IPS-18c (cell line): ENCODE results near the gene UNC5B.
A peak's percentile ranks its signal among the peaks of the same experiment; 100 is the strongest.

Experiments used
- H3K4me3 ChIP-seq: 2 replicates; pipeline ENCODE4 v1.7.0; 2013; ENCODE audit warnings: low read depth, mild to moderate bottlenecking, low read length, moderate library complexity; ENCODE audit not compliant: insufficient read depth
- H3K9me3 ChIP-seq: one replicate; pipeline ENCODE4 v1.6.1; 2013; ENCODE audit warnings: mild to moderate bottlenecking, low read length, moderate library complexity; ENCODE audit not compliant: control insufficient read depth, insufficient read depth

The UNC5B gene

DNA sequence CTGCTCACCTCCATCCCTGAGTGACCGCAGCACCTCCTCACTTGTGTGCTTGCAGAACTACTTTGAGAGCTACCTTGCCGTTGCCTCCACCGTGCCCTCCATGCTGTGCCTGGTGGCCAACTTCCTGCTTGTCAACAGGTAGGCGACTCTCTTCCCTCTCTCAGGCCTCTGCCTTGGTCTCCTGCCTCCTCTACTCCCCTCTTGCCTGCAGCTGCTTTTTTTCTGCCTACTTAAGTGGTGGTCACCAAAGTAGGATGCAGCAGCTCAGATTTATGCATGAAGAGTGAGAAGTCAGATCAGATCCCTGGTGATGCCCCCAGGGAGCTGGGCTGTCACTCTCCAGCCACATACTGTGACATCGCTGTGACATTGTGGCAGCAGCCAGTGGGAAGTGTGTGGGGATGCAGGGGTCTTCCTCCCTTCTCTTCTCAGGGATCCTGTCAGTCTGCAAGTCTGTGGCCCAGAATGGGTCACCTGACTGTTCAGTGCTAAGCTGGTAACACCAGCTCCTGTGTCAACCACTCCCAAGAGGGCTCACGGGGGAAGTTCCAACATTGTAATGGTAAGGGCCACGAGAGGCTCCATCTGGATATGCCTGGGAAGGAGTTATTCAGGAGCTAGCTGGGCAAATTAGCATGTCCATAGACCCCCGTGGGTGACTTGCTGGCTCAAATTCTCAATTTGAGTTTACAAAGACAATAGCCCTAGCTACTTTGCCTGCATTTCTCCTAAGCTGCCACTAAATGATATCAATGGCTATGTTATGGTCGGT, 132.0 kb downstream of the UNC5B start:
- H3K4me3 ChIP-seq, result no peak overlapping the region

DNA sequence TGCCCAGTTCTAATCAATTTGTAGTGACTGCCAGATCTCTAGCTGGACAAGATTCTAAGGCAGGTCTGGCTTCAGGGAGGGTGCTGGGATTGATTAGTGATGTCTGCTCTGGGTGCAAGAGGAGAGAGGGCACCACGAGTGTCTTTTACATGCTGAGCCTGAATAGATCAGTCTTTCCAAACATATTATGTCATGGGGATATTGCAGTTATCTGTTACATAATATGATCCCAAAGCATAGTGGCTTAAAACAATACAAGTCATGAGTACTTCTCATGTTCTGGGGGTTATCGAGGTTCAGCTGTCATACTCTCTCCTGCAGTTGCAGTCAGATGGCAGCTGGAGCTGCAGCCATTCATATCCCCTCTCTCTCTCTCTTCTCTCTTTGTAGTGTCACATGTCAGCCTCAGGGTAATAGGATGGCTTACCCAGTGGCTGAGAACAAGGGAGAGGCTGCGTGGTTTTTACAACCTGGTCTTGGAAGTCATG, 132.7 kb downstream of the UNC5B start:
- Histone ChIP-seq H3K4me3 (no peak overlapping the region), H3K9me3 (no peaks in the 10 kb centered on the region)

More for the DNA sequence above, 132.0 kb downstream of the UNC5B start:
- no peaks in the 10 kb centered on the region for H3K9me3 ChIP-seq

DNA sequence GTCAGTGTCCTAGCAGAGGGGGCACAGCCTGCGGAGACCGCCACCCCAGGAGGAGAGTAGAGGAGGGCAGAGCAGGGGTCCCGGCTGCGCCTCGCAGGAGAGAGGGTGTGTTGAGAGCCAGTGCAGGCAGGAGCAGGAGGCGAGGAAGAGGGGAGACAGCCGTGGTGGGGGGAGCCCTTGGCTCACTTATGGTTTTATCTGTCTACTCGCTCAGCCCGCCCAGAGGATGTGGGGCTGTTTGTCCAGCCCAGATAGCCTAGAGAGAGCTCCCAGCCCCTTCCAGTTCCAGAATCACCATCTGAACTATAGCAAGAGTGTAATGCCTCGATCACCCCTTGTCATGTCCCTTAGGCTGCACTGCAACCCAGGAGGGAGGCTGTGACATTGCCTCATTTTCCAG, 133.3 kb downstream of the UNC5B start:
- Histone ChIP-seq H3K9me3 (no peaks in the 10 kb centered on the region), H3K4me3 (no peak overlapping the region)

DNA sequence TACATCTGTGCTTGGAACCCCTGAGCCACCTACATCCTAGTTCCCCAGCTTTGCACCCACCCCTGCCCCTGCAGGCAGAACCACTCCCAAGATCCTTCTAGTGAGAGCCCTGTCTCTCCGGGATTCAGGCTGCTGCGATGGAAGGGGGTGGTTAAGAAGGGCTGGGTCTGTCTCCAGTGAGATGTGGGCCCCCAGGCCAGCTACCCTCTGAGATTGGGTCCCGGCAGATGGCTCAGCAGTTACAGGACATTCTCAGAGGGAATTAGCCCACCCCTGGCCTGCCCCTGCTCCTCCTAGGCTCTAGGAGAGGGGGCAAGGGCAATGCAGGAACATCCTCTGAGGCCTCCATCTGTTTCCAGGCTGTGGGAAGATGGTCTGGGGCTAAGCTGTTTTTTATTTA, 134.4 kb downstream of the UNC5B start:
- H3K4me3 ChIP-seq, result no peak overlapping the region
- no peaks in the 10 kb centered on the region for H3K9me3 ChIP-seq

DNA sequence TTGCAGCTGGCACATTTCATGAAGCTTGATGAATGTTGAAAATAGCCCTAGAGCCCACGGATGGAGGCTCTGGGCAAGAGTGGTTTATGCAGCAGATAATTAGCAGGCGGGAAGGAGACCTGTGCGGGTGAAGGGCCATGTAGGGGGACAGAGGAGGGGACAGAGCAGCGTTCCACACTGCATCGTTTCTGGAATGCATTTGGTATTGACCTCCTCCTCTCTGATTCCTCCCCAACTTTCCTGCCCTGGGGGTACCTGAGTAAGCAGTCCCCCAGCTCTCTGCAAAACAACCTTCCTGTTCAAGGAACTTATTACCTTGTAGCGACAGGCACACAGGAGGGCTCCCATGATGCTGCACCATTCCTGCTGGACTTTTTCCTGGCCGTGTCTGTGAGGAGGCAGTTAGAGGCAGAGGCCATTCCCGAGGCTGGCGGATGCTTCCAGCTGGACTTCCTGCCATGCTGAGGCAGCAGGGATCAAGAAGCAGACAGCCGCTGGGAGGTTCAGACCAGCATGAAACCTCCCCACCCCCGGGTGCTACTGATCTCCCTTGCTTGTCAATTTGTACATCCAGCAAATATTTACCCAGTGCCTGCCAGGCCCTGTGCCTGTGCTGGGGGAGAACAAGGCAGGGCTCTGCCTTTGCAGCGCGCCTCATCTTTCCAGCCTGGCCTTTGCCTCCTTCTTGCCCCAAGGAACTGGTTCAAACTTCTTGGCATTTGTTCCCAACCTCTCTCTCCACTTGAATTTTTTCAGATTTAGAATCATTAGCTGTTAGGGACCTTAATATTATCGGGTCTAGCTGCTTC, 135.4 kb downstream of the UNC5B start:
- no peak overlapping the region for H3K4me3 ChIP-seq
- no peaks in the 10 kb centered on the region for H3K9me3 ChIP-seq

DNA sequence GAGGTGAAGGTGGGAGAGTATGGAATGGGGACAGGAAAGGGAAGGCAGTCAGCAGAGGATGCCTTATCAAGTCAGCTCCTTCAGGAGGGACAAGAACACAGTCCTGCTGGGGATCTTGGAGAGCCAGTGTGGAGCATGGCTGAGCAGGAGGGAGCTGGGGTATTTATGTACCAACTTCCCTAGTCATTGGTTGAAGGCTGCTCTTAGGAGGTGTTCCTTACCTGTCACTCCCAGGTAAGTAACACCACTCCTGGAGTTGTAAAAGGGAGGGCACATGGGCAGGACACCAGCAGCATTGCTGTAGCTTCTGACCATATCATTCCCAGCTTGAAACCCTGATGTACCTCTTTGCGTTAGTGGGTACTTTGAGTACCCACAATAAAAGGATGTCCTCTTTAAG, 136.5 kb downstream of the UNC5B start:
- H3K9me3 ChIP-seq, result no peaks in the 10 kb centered on the region
- peak overlapping the region; percentile 9; the same call in 1 of the 2 replicates for H3K4me3 ChIP-seq

DNA sequence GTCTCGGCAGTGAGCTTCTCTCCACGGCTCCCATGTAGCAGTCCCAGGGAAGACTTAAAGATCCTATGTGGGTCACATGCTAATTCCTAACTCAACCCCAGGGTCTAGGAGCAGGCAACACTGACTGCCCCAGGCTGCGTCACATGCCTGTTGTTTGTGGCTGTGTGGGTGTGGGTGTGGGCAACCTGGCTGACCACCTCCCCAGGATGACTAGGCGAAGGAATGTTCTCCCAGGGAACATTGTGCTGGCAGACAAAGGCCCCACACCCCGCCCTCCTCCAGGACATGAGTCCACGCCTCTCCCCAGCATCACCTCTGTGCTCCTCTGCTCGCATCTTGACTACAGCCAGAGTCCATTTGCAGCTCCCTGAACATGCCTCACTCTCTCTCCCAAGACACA, 137.0 kb downstream of the UNC5B start:
- H3K9me3 ChIP-seq, result no peaks in the 10 kb centered on the region

DNA sequence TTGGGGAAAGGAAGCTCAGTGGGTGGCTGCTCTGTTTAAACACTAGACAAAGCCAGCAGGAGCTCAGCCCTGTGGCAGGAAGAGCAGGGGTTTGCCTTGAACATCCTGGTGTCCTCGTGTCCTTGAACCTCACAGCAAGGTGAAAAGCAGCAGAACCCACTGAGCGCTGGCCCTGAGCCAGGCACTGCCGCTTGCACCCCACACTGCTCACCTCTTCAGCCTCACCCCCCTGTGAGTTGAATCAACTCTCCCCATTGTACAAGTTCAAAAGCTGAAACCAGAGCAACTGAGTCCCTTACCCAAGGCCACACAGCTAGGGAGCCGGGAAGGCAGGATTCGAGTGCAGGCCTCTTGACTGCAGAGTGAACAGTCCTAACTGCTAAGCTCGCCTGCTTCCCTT, 138.7 kb downstream of the UNC5B start:
- Histone ChIP-seq H3K9me3 (no peaks in the 10 kb centered on the region), H3K4me3 (no peak overlapping the region)

More for the DNA sequence above, 137.0 kb downstream of the UNC5B start:
- H3K4me3 ChIP-seq, result no peak overlapping the region

DNA sequence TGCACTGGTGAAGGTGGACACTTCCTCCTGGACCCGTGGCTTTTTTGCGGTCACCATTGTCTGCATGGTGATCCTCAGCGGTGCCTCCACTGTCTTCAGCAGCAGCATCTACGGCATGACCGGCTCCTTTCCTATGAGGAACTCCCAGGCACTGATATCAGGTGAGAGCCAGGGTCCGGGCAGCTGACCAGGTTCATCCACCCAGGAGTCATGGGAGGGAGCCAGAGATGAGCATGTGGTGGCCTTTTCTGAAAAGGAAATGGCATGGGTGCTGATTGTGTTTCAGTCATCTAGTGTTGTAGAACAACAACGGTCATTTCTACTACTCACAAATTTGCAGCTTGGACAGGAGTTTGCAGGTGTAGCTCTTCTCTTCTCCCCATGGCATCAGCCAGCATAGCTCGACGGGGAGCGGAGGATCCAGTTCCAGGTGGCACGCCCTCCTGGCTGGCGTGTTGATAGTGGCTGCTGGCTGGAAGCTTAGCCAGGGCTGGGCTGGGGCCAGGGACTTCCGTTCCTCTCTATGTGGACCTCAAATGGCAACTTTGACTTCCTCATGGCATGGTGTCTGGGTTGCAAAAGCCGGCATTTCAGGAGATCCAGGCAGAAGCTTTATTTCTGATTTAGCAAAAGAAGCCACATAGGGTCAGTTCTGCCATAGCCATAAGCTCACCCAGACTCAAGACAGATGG, 139.4 kb downstream of the UNC5B start:
- Histone ChIP-seq H3K9me3 (no peaks in the 10 kb centered on the region), H3K4me3 (no peak overlapping the region)
